Ovary (tissue), 10 donors: ENCODE results near the gene UBTD1. TPM values are rescaled to one million over a fixed set of nuclear protein-coding genes. Genes with fewer than 3 reads are reported as not detected.

Experiments
- DNase-seq, 5 donors: peaks; one replicate each; pipeline ENCODE4 v3.0.0-alpha.2; 2019 to 2020
- H3K27ac ChIP-seq, 2 donors: fragments of 200-600 bp; one replicate each; pipeline versions ENCODE4 v1.5.1 to v1.8.0; 2019 to 2022
- H3K27me3 ChIP-seq: fragments of 200-600 bp; one replicate; pipeline ENCODE4 v1.8.0; 2022
- H3K36me3 ChIP-seq: fragments of 200-600 bp; sonication (generic); one replicate; pipeline ENCODE4 v1.5.1; 2019
- H3K4me1 ChIP-seq: one replicate; pipeline ENCODE4 v1.8.1; 2013; ENCODE audit warnings: mild to moderate bottlenecking, moderate library complexity; ENCODE audit not compliant: insufficient read depth
- H3K4me3 ChIP-seq: fragments of 200-600 bp; sonication (generic); one replicate; pipeline ENCODE4 v1.5.1; 2017
- H3K9me3 ChIP-seq, 2 donors: fragments of 200-600 bp in 1 of 2; sonication (generic) in 1 of 2; one replicate each; pipeline versions ENCODE4 v1.5.1 to v1.8.1; 2013 to 2019; ENCODE audit warnings: mild to moderate bottlenecking in 1 of 2, moderate library complexity in 1 of 2
- EP300 ChIP-seq: sonication (generic); formaldehyde crosslinking; IDR thresholded peaks from one replicate; pipeline ENCODE4 v1.6.1; 2017; ENCODE audit warnings: antibody characterized with exemption
- POLR2A ChIP-seq: fragments of 450-650 bp; IDR thresholded peaks from one replicate; pipeline ENCODE4 v1.6.1; 2017; ENCODE audit warnings: antibody characterized with exemption, mild to moderate bottlenecking, moderate library complexity
- WGBS, 3 donors: extraction: QIAGEN DNeasy Blood & Tissue Kit in 1 of 3; methylation state at CpG; one replicate each; pipeline versions ENCODE4 v1.1.5 to v1.1.7; 2013 to 2017; 5-methylcytosine and 5-hydroxymethylcytosine counted together
- intact Hi-C, 4 donors: fragments of 100-400 bp; cut with DNase I; formaldehyde crosslinking; loops; one replicate each; pipeline versions ENCODE4 v1.11.0 to v1.15.1; 2022 to 2023
- long read RNA-seq, 3 donors: library from polyadenylated mRNA in 2 of 3; unstranded in 2 of 3; transcript quantifications; one replicate each; pipeline ENCODE4 v2.0.0 and lab custom pipeline, GENCODE V29; 2021 to 2026
- polyA plus RNA-seq, 2 donors: library from polyadenylated mRNA; stranded (reverse); fragments of 200-250 nt in 1 of 2; fragments of 350-450 nt in 1 of 2; fragmentation: Illumina TruSeq in 1 of 2; extraction: RNeasy Lipid Tissue Mini Kit (QIAGEN cat#74804) in 1 of 2; gene quantifications; one replicate each; pipeline ENCODE4 v1.2.3, GENCODE V29; 2013 to 2014
- total RNA-seq, 7 donors: library from RNA; depleted of rRNA in 2 of 7; stranded (reverse); fragments of >200 nt in 2 of 7; fragmentation: NEBNext Ultra II Directional in 3 of 7; extraction: Animal tissue kit (Norgen Biotek cat#: 25700) in 3 of 7; gene quantifications; one replicate each; pipeline versions ENCODE4 v1.1.0 to v1.2.4, GENCODE V29; 2016 to 2023
- TF ChIP-seq, protein P1 (sequence below), 3 donors: fragments of 450-650 bp in 2 of 3; fragments of 200-600 bp in 1 of 3; IDR thresholded peaks; one replicate each; pipeline versions ENCODE4 v1.5.1 to v1.8.0; 2016 to 2022; ENCODE audit warnings: antibody characterized with exemption in 3 of 3, mild to moderate bottlenecking in 1 of 3
- donor health status: DM: no; HTN: no; CAD: no; lungs with moderate emphysema.
- donor health status: DM: no; HTN: no; CAD: no.
- donor health status: Bipolar disorder and iron deficiency.
- donor health status: DM: yes; HTN: yes; CAD: no.
- donor health status: DM: no; HTN: no; CAD: no.
- donor health status: DM: yes; HTN: yes; CAD: no.

The UBTD1 gene, protein sequence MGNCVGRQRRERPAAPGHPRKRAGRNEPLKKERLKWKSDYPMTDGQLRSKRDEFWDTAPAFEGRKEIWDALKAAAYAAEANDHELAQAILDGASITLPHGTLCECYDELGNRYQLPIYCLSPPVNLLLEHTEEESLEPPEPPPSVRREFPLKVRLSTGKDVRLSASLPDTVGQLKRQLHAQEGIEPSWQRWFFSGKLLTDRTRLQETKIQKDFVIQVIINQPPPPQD
- total RNA-seq (10 to 100 TPM in 4 of 7 donors, 1 to 10 TPM in 3; 5.7 to 15.2 (median 12.8) TPM), polyA plus RNA-seq (10 to 100 TPM in 1 of 2 donors, under 1 TPM in 1; 0.20 to 11.5 TPM)
- long read RNA-seq, donor 1, transcript UBTD1-201 (3 exons, 1,706 nt) = major isoform, 37 of 42 reads
- long read RNA-seq, donor 1, partial matches to known transcripts = 2 of 42 reads
- long read RNA-seq, donor 1, other reads (novel, unspliced or antisense) = 3 of 42 reads
- long read RNA-seq, donor 2, transcript UBTD1-201 (3 exons, 1,706 nt) = major isoform, 5 of 5 reads
- long read RNA-seq, donor 2, partial matches to known transcripts = 0 of 5 reads
- long read RNA-seq, donor 2, other reads (novel, unspliced or antisense) = 0 of 5 reads
- long read RNA-seq, donor 3, transcript UBTD1-201 (3 exons, 1,706 nt) = major isoform, 22 of 24 reads
- long read RNA-seq, donor 3, partial matches to known transcripts = 0 of 24 reads
- long read RNA-seq, donor 3, other reads (novel, unspliced or antisense) = 2 of 24 reads

DNA sequence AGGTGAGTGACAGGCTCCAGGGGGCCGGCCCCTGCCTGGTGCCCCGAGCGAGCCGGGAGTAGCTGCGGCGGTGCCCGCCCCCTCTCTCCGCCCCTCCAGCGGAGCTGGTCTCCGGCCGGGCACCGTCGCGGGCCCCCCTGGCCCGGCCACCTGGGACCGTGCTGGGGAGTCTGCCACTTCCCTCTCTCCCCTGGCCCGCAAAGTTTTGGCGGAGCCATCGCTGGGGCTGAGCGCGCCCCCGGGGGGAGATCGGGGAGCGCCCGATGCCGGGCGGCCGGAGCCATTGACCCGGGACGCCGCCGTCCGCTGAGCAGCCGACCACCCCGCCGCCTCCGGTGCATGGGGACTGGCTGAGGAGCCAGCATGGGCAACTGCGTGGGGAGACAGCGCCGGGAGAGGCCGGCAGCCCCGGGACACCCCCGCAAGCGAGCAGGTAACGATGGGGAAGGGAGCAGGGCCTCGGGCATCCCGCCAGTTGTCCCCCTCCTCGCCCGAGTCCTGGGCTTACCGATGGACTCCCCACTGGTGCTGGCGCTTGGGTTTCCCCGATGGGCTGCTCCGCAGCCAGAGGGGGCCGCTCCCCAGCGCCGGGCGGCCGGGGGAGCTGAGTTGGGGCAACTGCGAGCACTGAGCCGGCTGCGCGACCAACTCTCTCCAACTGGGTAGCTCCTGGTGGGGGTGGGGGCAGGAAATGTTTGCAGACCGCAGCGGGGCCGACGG, at the start of gene UBTD1:
UBTD1 (plus strand) TSS at position 84 of the 720 bp plus-strand sequence; CDS start at position 364, 280 bp downstream.
- DNase-seq = peak; percentile 61 to 80 (median 80)
- intact Hi-C loops = loop anchor here in 2 of 4 donors (2.0 to 10.0 kb wide), 2 partner anchors 44 to 46 kb away; no protein-coding TSS in a partner anchor
- WGBS, 3 donors = 0 to 1% (median 1%) methylated on average over 55 to 66 of the region's 66 CpGs
- no peaks in the 10 kb centered on the region for H3K36me3 ChIP-seq
- H3K27ac ChIP-seq = peak within 1 kb of the TSS; percentile 73 to 84
- peak; percentile 39 for TF ChIP-seq POLR2A
- TF ChIP-seq EP300 = no peak
- H3K4me1 ChIP-seq = peaks cover 4% of the 10 kb centered on the region
- H3K27me3 ChIP-seq = no peaks in the 10 kb centered on the region
- no peaks in the 10 kb centered on the region for H3K9me3 ChIP-seq
- H3K4me3 ChIP-seq = peak within 1 kb of the TSS; percentile 76

DNA sequence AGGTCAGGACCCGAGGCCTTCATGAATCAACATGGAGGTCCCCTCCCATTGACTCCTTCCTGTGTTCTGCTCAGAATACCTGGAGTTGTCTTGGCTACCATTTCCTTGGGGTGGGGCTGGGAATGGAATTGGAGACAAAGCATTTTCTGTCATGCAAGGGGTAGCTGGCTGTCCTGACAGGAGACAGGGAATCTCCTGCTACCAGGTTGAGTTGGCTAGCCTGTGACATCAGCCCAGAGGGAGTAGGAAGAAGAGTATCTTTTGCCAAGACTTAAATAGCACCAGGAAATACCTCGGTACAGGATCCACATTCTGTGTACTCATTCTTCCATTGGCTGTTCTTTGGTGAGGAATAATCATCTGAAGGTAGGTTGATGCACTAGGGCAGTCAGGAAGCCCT, 47.9 kb upstream of the UBTD1 start:
- Histone ChIP-seq H3K27me3 (no peaks in the 10 kb centered on the region), H3K27ac (no peak overlapping the region), H3K4me1 (peaks cover 11% of the 10 kb centered on the region), H3K9me3 (no peaks in the 10 kb centered on the region), H3K36me3 (no peaks in the 10 kb centered on the region), H3K4me3 (no peak overlapping the region)
- TF ChIP-seq, protein P1, sequence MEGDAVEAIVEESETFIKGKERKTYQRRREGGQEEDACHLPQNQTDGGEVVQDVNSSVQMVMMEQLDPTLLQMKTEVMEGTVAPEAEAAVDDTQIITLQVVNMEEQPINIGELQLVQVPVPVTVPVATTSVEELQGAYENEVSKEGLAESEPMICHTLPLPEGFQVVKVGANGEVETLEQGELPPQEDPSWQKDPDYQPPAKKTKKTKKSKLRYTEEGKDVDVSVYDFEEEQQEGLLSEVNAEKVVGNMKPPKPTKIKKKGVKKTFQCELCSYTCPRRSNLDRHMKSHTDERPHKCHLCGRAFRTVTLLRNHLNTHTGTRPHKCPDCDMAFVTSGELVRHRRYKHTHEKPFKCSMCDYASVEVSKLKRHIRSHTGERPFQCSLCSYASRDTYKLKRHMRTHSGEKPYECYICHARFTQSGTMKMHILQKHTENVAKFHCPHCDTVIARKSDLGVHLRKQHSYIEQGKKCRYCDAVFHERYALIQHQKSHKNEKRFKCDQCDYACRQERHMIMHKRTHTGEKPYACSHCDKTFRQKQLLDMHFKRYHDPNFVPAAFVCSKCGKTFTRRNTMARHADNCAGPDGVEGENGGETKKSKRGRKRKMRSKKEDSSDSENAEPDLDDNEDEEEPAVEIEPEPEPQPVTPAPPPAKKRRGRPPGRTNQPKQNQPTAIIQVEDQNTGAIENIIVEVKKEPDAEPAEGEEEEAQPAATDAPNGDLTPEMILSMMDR (IDR thresholded peaks at IDR 0.05) = no peak
- TF ChIP-seq EP300 = no peak
- no peak for TF ChIP-seq POLR2A
- no peak for DNase-seq
- intact Hi-C loops = no loop called here
- WGBS, 3 donors = 60 to 72% (median 70%) methylated on average over 2 of the region's 2 CpGs

DNA sequence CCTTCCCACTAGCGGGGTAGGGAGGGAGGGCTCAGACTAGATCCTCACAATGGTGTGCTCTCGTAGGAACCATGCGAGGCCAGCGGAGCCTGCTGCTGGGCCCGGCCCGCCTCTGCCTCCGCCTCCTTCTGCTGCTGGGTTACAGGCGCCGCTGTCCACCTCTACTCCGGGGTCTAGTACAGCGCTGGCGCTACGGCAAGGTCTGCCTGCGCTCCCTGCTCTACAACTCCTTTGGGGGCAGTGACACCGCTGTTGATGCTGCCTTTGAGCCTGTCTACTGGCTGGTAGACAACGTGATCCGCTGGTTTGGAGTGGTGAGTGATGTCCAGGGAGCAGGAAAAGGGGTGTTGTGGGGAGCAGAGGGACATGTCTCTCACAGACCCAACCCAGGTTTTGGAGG, 47.1 kb upstream of the UBTD1 start:
- WGBS, 3 donors = 90 to 95% (median 94%) methylated on average over 17 of the region's 17 CpGs
- H3K36me3 ChIP-seq = no peaks in the 10 kb centered on the region
- no peaks in the 10 kb centered on the region for H3K27me3 ChIP-seq
- no peak overlapping the region for H3K27ac ChIP-seq
- H3K4me3 ChIP-seq = no peak overlapping the region
- TF ChIP-seq EP300 = no peak
- TF ChIP-seq POLR2A = no peak
- TF ChIP-seq, protein P1 (IDR thresholded peaks at IDR 0.05) = no peak
- no peaks in the 10 kb centered on the region for H3K9me3 ChIP-seq
- peaks cover 11% of the 10 kb centered on the region for H3K4me1 ChIP-seq
- intact Hi-C loops = no loop called here
- DNase-seq = no peak

DNA sequence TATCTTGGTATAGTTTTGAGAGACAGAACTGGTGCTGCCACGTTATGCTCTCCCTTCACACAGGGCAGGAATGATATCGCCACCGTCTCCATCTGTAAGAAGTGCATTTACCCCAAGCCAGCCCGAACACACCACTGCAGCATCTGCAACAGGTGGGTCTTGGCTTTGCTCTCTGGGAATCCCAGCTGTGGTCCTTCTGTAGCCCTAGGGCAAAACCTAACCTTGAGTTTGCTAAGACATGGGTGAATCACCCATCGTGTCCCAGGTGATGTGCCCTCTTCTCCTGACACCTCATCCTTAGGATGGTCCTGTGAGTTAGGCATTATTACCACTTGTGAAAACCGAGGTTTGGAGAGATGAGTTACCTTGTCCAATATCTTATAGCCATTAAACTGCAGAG, 46.4 kb upstream of the UBTD1 start:
- Histone ChIP-seq H3K27me3 (no peaks in the 10 kb centered on the region), H3K27ac (no peak overlapping the region), H3K4me3 (no peak overlapping the region), H3K9me3 (no peaks in the 10 kb centered on the region), H3K36me3 (no peaks in the 10 kb centered on the region), H3K4me1 (peaks cover 5% of the 10 kb centered on the region)
- TF ChIP-seq, protein P1 (IDR thresholded peaks at IDR 0.05) = no peak
- no peak for TF ChIP-seq POLR2A
- no peak for TF ChIP-seq EP300
- no peak for DNase-seq
- intact Hi-C loops = no loop called here
- 88 to 92% (median 89%) methylated on average over 6 of the region's 6 CpGs for WGBS, 3 donors
